NCI-H2081 treated with DMSO at 0.1 percent for 48 hours (cell line): ENCODE data around the gene KAT8.
A peak's percentile ranks its signal among the peaks of the same experiment; 100 is the strongest.
"Not testable (repeated sequence)": the region's sequence is repeated elsewhere in the genome, so short reads cannot be mapped to it uniquely, and the experiment has no call there.

Experiments used
- DNase-seq: peaks from one replicate; lab custom pipeline; 2025; lab: John Stamatoyannopoulos, UW

Gene KAT8

DNA sequence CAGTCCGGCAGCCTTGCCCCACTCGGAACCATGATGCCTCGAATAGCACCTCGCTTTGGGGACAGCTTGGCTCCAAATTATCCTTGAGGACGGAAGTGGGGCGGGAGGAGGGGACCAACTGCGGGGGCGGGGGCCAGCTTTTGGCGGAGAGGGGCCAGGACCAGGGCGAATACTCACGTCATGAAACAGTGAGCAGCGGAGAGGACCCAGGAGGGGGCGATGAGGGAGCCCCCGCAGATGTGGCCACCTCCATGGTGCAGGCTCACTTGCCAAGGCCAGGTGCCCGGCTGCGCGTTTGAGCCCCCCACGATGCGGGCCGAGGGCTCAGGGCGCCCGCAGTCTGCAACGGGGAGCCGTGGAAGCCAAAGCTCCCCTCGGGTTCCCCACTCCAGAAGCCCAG, 31.4 kb downstream of the KAT8 start:
- DNase-seq = no peak

DNA sequence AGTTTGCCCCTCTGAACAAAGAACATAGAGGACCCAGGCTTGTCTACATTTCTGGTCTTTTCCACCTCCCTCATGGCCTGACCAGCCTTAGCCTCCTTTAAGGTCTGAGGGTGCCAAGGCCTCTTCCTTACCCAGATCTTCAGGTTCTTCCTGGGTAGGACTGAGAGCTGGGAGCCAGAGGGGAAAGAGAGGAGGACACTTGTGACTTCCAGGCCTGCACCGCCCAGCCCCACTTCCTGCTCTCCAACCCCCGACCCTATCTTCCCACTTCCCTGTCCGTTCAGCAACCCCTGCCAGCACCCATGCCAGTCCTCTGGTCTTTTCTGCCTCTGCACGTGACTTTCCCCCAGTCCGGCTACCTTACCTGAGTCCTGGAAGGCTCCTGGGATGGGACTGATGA, 31.9 kb downstream of the KAT8 start:
- DNase-seq = no peak

DNA sequence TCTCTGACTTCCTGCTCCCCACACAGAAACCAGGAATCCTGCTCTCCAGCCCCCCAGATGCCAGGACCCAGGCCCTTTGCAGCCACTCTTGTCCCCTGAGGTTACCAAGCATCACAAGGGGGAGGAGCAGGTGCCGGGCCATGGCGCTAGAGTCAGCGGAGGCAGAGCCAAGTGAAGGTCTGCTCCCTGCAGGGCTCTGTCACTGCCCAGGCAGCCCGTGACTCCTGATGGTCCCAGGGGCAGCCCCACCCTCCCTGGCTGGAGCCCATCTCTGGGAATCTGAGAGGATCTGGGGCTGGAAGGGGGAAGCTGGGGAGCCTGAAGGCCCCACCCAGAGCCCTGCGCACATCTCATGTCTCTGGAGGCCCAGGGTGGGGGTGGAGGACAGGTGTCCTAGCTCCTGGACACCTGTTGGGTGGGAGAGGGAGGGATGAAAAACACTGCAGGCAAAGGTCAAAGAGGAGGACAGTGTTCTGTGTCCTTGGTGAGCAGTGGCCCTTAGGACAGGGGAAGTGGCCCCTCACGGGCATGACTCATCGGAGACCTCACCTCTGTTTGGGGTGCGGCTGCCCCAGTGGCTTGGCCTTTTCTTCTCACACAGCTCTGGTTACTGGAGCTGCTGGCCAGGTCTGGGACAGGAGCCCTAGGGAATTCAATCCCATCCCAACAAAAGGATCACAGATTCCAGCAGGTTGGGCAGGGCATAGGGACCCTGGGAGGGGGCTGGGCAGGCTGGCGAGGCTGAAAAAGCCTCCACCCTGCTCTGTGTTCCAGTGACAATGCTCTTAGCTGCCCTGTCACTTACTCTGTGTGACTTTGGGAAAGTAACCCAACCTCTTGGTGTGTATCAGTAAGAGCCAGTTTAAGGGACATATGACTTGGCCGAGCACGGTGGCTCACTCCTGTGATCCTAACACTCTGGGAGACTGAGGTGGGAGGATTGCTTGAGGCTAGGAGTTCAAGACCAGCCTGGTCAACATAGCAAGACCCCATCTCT, 32.7 kb downstream of the KAT8 start, which contains the start of gene PRSS36:
Gene PRSS36 (minus strand): TSS at position 173 of the 997 bp plus-strand sequence. CDS start 31 bp downstream, at position 142.
- DNase-seq = no peak

DNA sequence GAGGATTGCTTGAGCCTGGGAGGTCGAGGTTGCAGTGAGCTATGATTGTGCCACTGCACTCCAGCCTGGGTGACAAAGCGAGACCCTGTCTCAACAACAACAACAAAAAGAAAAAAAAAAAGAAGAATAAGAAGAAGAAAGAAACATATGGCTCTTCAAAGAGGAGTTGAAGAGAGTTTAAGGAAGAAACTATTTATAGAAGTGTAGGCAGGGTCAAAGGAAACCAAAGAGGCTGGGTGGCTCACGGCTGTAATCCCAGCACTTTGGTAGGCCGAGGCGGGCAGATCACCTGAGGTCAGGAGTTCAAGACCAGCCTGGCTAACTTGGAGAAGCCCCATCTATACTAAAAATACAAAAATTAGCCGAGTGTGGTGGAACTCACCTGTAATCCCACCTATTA, 33.5 kb downstream of the KAT8 start:
- not testable (repeated sequence) for DNase-seq

DNA sequence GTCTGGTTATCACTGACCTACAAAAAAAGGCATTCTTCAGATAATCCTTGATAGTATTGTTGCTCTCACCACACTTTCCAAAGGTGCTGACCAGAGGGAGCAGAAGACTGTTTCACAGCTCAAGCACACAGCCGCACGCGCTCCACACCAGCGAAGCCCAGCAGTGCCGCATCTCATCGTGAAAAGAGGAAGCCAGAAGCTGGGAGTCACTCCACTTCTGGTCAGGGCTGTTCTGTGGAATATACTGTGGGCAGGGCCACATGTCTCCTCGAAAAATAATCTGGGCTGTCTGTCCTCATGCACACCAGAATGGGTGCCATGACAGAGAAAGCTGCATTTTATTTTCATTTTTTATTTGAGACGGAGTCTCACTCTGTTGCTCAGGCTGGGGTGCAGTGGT, 39.7 kb downstream of the KAT8 start:
- DNase-seq = no peak

DNA sequence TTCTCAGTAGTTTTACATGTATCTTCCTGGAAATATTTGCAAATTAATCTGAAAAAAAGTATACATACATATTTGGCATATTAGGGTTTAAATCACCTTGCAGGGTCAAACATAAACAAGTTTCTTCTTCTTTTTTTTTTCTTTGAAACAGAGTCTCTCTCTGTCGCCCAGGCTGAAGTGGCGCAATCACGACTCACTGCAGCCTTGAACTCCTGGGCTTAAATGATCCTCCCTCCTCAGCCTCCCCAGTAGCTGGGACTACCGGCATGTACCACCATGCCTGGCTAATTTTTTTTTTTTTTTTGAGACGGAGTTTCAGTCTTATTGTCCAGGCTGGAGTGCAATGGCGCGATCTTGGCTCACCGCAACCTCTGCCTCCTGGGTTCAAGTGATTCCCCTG, 49.9 kb downstream of the KAT8 start:
- DNase-seq = no peak

DNA sequence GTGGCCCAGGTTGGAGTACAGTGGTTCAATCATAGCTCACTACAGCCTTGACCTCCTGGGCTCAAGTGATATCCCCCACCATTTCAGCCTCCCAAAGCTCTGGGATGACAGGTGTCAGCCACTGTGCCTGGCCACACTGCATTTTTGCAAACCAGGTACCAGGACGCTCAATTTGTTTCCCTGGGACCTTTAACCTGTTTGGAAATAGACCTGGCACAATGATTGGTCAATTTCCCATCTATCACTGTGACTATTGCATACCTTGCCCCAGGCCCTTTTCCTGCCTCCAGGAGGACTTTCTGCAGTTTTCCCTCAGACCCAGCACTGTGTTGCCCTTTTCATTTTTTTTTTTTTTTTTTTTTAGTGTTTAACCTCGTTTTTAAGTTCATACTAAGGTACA, 51.4 kb downstream of the KAT8 start:
- no peak for DNase-seq

DNA sequence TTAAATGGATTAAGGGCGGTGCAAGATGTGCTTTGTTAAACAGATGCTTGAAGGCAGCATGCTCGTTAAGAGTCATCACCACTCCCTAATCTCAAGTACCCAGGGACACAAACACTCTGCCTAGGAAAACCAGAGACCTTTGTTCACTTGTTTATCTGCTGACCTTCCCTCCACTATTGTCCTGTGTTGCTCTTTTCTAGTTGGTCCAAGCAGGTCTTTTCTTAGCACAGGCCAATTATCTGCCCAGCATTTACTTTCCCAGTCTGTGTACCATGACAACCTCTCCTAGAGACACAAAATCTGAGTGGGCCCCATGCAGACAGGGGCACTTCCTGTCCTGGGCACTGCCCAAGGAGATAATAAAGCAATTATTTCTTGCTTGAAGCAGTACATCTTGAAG, 52.6 kb downstream of the KAT8 start:
- not testable (repeated sequence) for DNase-seq

DNA sequence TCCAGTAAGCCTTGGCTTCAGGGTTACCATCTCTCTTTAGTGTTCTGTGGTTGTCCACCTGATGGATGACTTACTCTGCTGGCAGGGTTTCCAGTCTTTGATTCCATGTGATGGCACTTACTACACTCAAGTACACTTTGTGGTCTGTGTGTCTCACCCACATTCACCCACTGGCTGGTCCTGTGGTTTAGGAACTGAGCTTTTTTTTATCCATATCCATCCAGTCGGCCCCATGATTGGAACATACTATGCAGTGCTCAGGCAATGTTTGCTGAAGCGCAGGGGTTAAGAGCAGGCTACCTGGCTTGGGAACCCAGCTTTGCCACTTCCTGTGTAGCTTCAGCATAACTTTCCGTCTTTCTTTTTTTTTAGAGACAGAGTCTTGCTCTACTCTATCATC, 59.7 kb downstream of the KAT8 start:
- DNase-seq = no peak

DNA sequence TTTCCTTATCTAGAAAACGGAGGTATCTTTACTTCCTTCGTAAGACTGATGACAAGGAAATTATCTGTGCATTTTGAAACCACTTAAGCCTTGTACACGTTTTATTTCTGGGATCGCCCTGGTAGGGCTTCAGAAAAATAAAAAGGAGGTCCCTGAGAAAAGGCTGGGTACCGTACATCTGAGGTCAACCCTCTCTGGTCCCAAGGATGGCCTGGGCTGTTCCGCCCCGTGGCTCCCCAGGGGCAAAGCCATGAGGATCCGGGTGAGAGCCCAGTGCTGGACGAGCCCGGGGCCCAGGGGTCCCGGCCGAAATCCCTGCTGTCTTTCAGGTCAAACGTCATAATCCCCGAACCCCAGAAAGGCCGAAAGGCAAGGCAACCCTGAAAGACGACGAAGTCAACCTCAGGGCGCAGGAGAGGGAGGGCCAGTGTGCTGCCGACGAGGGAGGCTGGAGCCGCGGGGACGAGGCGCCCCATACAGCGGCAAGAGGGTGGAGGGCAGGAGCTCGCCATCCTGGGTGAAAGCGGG, 61.8 kb downstream of the KAT8 start:
- no peak for DNase-seq

DNA sequence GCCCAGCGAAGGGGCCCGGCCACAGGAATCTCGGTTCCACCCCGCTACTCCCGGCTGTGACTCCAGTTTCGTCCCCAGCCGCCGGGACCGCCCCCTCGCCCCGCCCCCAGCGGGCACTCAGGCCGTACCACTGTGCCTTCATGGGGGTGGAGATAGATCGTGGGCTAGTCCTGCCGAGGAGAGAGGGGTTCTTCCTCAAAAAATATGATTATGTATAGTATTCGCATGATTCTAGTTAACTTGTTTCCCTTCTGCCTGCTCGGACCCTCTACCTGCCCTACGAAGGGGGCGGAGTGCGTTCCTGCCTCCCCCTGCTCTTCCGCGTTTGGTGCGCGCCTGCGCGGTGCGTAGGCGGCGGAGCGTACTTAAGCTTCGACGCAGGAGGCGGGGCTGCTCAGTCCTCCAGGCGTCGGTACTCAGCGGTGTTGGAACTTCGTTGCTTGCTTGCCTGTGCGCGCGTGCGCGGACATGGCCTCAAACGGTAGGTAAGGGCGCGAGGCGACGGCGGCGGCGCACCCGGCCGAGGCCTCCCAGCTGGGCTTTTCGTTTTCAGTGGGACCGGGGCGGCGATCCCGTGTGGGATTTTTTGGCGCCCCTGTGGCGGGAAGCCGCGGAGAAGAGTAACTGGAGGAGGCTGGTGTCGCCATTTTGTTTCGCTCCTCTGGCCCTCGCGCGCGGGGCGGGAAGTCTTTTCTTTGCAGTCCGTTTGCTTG, 62.4 kb downstream of the KAT8 start, which contains the start of gene FUS:
Gene FUS (plus strand): TSS at position 393 of the 713 bp plus-strand sequence. CDS start 76 bp downstream, at position 469.
- DNase-seq = peak; percentile 23
